A549 (cell line): ENCODE data around the gene ZNF32.

Experiments
- BCL3 ChIP-seq: fragments of >200 bp; sonication (Bioruptor Twin); formaldehyde crosslinking; IDR thresholded peaks from 3 replicates; pipeline ENCODE4 v1.6.1; 2016
- CHD4 ChIP-seq: fragments of 200-600 bp; sonication (generic); IDR thresholded peaks from 2 replicates; pipeline ENCODE4 v1.6.1; 2016; ENCODE audit warnings: antibody characterized with exemption, mild to moderate bottlenecking, borderline replicate concordance
- CTCF ChIP-seq: fragments of >200 bp; sonication (Bioruptor Twin); formaldehyde crosslinking; IDR thresholded peaks from 3 replicates; pipeline ENCODE4 v1.5.1; 2016
- EP300 ChIP-seq, 2 experiments: fragments of >200 bp; sonication (Bioruptor Twin); formaldehyde crosslinking; IDR thresholded peaks; 2 replicates in 1 of 2; 3 replicates in 1 of 2; pipeline ENCODE4 v1.6.1; 2016 to 2017
- ESRRA ChIP-seq: fragments of 150-350 bp; IDR thresholded peaks from 2 replicates; pipeline ENCODE4 v1.6.1; 2014; ENCODE audit warnings: mild to moderate bottlenecking, low read length, borderline replicate concordance
- MYC ChIP-seq: IDR thresholded peaks from 2 replicates; pipeline ENCODE4 v1.6.1; 2012; ENCODE audit warnings: mild to moderate bottlenecking, inconsistent platforms, low read length, improper control_type of control experiment, borderline replicate concordance
- NPAS2 ChIP-seq: fragments of 250-450 bp; sonication (Bioruptor Pico); IDR thresholded peaks from 2 replicates; pipeline ENCODE4 v1.8.0; 2022; ENCODE audit warnings: mild to moderate bottlenecking, moderate library complexity, borderline replicate concordance
- NR3C1 ChIP-seq: fragments of >200 bp; sonication (Bioruptor Twin); formaldehyde crosslinking; IDR thresholded peaks from 3 replicates; pipeline ENCODE4 v1.6.1; 2017
- POLR2A ChIP-seq: IDR thresholded peaks from 2 replicates; pipeline ENCODE4 v1.6.1; 2012; ENCODE audit warnings: mild to moderate bottlenecking, low read length
- RAD21 ChIP-seq, 2 experiments: fragments of >200 bp in 1 of 2; sonication (Bioruptor Twin) in 1 of 2; formaldehyde crosslinking in 1 of 2; IDR thresholded peaks in 1 of 2; conservative IDR thresholded peaks in 1 of 2; 2 replicates in 1 of 2; 3 replicates in 1 of 2; pipeline ENCODE4 v1.6.1; 2012 to 2018; ENCODE audit warnings: inconsistent platforms in 1 of 2
- REST ChIP-seq: fragments of 200-600 bp; sonication (generic); IDR thresholded peaks from 2 replicates; pipeline ENCODE4 v1.6.1; 2016; ENCODE audit warnings: antibody characterized with exemption, mild to moderate bottlenecking, moderate library complexity

- TF ChIP-seq NR3C1 (no peak), CHD4 (no peak), ESRRA (no peak), RAD21 (conservative IDR thresholded peaks at IDR 0.05 in 1 of 2, IDR thresholded peaks at IDR 0.05 in 1 of 2) (no peak), CTCF (no peak), NPAS2 (CRISPR knock-in tag) (no peak), REST (no peak), MYC (no peak), POLR2A (no peak), EP300 (IDR thresholded peaks at IDR 0.05) (no peak), BCL3 (no peak)
Observed at GRCh38 chr10:43676901-43677300, 28.2 kb upstream of the ZNF32 start.
